NOMO-1 treated with dmso at 0.1 percent for 144 hours (cell line): ENCODE results near the gene TMEM168.

Experiments used
- DNase-seq: peaks from one replicate; lab custom pipeline; 2025; ENCODE audit not compliant: unreplicated experiment; lab: John Stamatoyannopoulos, UW

Gene TMEM168

DNA sequence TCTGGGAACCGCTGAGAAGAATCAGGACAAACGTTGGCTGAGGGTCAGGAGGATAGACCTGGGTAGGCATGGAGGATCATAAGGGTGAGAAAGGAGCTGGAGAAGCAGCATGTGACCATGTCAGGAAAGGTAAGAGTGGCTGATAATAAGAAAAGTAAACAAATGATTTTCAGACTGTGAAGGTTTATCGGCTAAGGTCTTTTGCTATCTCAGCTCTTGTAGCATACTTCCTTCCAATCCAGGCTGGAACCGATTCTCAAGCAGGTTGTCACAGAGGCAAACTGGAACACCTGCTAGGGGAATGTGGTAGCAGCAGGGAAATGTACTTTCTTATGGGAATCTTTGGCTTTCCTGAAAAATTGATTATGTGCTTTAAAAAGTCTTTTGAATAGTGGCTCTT, 74.7 kb downstream of the TMEM168 start:
- DNase-seq, result no peak

- DNase-seq, result no peak
Measured at GRCh38 chr7:112714917-112715316, 75.3 kb downstream of the TMEM168 start.
